ENCODE data around the gene LIMS1.
"Not testable (repeated sequence)": the region's sequence is repeated elsewhere in the genome, so short reads cannot be mapped to it uniquely, and the experiment has no call there.

The LIMS1 gene, protein sequence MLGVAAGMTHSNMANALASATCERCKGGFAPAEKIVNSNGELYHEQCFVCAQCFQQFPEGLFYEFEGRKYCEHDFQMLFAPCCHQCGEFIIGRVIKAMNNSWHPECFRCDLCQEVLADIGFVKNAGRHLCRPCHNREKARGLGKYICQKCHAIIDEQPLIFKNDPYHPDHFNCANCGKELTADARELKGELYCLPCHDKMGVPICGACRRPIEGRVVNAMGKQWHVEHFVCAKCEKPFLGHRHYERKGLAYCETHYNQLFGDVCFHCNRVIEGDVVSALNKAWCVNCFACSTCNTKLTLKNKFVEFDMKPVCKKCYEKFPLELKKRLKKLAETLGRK

DNA sequence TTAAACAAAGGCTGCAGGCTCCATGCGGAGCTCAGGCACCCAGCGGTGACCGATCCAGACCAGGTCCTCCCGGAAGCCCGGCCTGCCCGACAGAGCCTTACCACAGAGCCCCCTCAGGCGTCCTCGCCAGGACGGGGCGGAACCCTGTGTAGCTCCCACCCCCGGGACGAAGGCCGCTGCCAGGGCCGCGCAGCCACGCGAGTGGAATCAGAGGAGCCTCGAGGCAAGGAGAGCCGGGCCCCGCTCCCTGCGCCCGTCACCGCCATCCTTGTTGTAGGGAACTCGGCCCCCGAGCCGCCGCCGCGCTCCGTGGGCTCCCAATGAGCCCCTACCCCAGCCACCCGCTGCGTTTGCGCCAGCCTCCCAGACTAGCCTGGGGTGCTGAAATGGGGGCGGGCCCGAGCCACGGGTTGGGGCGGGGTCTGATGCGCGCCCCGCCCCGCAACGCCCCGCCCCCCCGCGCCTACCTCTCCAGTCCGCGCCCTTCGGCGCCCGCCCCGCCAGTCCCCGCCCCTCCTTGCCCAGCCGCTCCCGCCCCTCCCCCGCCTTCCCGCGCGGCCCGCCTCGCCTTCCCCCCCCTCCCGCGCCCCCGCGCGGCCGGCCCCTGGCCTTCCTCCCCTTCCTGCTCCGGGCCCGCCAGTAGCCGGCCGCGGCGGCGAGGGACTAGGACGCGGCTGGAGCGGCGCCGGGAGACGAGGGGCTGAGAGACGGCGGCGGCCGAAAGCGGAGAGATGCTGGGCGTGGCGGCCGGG, at the start of gene LIMS1:
LIMS1 (plus strand) TSS at position 639 of the 752 bp plus-strand sequence; CDS start at position 732, 93 bp downstream.
- DNase-seq, result peak; percentile 91

GRCh38 chr2:108485253-108485652, 49.0 kb upstream of the LIMS1 start:
- no peak for DNase-seq

- no peak for DNase-seq
These were observed 43.7 kb upstream of the LIMS1 start for GRCh38 chr2:108490506-108491122.

DNA sequence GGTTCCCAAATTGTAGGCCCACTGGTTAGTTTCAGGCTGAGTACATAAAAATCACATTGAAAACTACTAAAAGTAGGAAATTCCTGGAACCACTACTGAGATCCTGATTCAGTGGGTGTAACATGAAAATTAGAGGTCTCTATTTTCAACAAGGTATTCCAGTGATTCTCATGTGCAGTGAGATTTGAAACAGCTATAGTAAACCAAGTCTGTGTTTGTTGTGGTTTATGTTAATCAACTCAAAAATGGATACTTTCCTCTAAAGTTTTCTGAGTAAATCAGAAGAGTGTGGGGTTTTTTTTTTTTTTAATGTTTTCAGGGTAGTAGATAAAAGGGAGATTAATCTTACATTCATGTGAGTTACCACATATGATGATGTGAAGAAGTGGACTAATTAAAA, 42.4 kb upstream of the LIMS1 start:
- DNase-seq, result no peak

GRCh38 chr2:108492364-108492763, 41.9 kb upstream of the LIMS1 start:
- peak; percentile 85 for DNase-seq

GRCh38 chr2:108496167-108496566, 38.1 kb upstream of the LIMS1 start:
- DNase-seq, result not testable (repeated sequence)

DNA sequence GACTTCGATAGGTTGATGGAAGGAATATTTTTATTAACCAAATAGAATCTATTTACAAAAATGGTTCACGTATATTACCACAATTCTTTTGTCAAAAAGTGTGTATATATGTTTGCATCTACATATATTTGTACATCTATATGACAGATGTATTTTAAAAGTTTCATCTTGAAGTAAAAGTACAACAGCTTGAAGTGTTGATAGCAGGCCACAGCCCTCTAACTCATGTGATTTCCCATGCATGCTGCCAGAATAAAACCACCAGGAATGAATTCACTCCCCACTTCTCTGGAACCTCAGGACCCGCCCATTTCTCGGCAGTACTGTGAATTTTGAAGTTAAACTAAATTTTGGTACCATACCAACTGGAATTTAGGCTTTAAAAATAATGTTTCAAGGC, 26.6 kb upstream of the LIMS1 start:
- not testable (repeated sequence) for DNase-seq

- not testable (repeated sequence) for DNase-seq
These were observed 21.8 kb upstream of the LIMS1 start for GRCh38 chr2:108512431-108512830.

DNA sequence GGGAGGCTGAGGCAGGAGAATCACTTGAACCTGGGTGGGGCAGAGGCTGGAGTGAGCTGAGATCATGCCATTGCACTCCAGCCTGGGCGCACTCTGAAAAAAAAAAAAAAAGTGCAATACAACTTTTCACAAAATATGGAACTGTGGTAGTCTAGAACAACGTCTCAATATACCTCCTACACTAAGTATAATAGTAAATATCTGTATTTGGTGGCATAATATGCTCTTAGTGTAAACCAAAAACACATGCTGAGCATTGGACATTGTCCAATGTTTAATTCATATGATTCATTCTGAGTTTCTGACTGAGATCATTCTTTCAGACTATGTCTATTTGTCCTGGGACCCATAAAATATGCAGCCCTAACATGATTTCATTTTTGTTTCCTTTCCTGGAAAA, 19.8 kb upstream of the LIMS1 start:
- peak; percentile 31 for DNase-seq

DNA sequence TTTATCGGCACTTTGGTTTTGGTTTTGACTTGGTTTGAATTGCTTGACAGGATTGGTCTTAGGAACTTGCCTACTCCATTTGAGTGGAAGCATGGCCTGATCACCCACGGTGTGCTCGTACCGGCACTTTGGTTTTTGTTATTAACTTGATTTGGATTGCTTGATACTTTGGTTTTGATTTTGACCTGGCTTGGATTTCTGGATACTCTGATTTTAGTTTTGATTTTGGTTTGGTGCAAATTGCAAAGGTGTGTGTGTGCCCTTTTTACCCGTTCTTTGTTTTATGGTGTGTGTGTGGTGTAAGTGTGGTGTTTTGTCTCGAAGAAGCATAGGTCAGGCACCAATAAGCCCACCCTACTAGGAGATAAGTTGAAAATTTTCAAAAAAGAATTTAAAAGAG, 9.6 kb upstream of the LIMS1 start:
- DNase-seq, result not testable (repeated sequence)

- not testable (repeated sequence) for DNase-seq
These were observed 9.0 kb upstream of the LIMS1 start for GRCh38 chr2:108525258-108525657.

- DNase-seq, result no peak
These were observed 2.6 kb upstream of the LIMS1 start for GRCh38 chr2:108531674-108532055.

DNA sequence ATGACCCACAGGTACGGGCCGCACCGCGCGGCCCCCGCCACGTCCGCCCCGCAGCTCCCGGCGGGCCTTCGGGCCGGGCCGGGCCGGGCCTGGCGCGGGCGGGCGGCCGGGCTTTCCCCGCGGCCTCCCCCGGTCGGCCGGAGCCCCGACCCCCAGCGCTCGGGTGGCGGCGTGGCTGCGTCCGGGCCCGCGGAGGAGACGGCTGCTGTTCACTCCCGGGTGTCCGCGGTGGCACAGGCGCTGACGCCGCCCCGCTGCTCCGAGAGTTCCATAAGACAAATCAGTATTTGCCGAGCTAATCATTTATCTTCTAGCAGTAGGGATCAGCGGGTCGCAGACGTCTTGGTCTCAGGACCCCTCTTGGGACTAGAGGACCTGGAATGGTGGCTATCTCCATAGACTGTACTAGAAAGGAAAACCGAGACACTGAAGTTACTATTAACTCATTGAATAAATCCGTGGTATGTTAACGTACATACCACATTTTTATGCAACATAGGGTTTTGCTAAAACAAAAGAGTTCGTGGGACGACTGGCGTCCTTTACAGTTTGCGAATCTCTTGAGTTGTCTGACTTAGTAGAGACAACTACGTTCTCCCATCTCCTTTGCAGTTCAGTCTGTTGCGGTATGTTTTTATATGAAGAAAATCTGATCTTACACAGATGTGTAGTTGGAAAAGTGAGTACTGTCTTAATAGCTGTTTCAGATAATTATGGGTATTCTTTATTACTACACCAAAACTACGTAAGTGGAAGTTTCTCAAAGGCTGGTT, 500 bp downstream of the LIMS1 start:
- peak; percentile 50 for DNase-seq

- no peak for DNase-seq
These were observed 1.0 kb downstream of the LIMS1 start for GRCh38 chr2:108535357-108535631.

- peak; percentile 43 for DNase-seq
These were observed 2.0 kb downstream of the LIMS1 start for GRCh38 chr2:108536133-108536780.

- DNase-seq, result no peak
These were observed 2.6 kb downstream of the LIMS1 start for GRCh38 chr2:108536911-108537310.

GRCh38 chr2:108538000-108538625, 3.8 kb downstream of the LIMS1 start:
- DNase-seq, result no peak

- no peak for DNase-seq
These were observed 7.2 kb downstream of the LIMS1 start for GRCh38 chr2:108541451-108541850.

DNA sequence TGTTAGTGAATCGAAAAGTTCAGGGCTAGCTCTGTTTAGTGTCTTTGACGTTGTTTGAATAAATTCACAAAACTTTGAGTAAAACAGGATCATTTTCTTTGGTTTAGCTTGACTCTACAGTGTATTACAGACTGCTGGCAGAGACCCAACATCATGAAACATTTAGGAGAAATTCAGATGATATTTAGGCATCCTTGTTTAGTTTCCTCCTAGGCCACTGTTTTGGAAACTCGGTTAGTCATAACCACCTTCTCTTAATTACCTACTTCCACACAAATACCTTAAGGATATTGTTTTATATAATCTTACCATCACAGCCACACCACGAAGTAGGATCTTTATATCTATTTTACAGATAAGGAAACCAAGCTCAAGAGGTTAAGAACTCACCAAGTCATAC, 7.8 kb downstream of the LIMS1 start:
- DNase-seq, result peak; percentile 37

DNA sequence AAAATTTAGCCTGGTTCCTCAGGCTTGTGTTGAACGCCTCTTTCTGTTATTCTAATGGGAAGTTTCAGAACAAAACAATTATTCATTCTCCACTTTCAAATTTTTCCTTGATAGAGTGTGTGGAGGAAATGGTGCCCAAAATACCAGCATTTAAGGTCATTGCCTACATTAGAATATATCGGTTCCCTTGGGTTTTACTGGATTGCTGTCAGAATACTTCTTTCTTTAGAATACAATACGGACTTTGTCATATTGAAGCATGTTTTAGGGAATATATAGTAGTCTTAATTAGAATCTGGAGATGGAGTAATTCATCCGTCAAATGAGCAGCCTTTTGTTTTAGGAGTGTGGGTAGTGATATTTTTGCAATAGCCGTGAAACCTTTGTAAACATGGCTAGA, 13.3 kb downstream of the LIMS1 start:
- no peak for DNase-seq

DNA sequence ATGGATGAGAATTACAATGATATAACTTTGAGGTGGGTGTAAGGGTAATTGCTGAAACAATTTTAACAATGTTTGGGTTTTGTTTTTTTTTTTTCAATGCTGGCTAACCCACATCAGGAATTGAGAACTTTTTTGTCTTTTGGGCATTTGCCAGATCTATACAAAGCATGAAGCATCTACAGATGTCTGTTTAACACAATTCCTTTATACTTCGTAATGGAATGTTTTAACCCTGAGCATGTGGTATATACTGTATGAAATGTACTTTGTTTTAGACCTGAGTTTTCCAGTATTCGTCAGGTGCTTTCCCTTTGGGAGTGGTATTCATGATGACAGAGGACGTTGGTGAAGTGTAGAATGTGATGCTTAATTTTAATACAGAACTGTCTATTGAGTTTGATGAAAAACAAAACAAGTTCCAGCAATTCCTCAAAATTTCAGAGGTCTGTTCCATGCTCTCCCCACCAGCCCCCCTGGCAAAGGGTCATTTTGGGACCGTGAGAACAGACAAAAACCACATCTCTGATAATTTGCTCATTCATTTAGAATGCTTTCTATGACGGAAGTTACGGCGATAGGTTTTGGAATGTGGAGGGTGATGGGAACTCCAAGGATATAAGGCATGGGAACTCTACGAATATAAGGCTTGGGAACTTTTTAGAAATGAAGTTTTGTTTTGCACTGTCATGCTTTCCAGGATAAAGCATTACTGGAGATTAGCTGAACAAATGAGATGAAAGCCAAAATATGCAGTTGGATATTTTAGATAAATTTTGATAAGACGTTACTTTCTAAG, 14.1 kb downstream of the LIMS1 start:
- DNase-seq, result peak; percentile 18
